ENCODE results near the gene DHRS3.
A peak's percentile ranks its signal among the peaks of the same experiment; 100 is the strongest.
"Not testable (repeated sequence)": the region's sequence is repeated elsewhere in the genome, so short reads cannot be mapped to it uniquely, and the experiment has no call there.

Gene DHRS3

GRCh38 chr1:12573015-12573825 lies 44.8 kb downstream of the DHRS3 start:
- no peak for DNase-seq

GRCh38 chr1:12572522-12572921 lies 45.5 kb downstream of the DHRS3 start:
- no peak for DNase-seq

GRCh38 chr1:12570291-12570690 lies 47.7 kb downstream of the DHRS3 start:
- DNase-seq: no peak

GRCh38 chr1:12568009-12568767 lies 49.8 kb downstream of the DHRS3 start:
- no peak for DNase-seq

GRCh38 chr1:12567288-12567819 lies 50.7 kb downstream of the DHRS3 start:
- no peak for DNase-seq

- DNase-seq: no peak
Observed at GRCh38 chr1:12566484-12567287, 51.3 kb downstream of the DHRS3 start.

GRCh38 chr1:12565966-12566352 lies 52.1 kb downstream of the DHRS3 start:
- DNase-seq: no peak

GRCh38 chr1:12565094-12565965 lies 52.7 kb downstream of the DHRS3 start:
- DNase-seq: no peak

GRCh38 chr1:12564251-12564650 lies 53.8 kb downstream of the DHRS3 start:
- DNase-seq: not testable (repeated sequence)

- peak; percentile 38 for DNase-seq
Observed at GRCh38 chr1:12562955-12563576, 54.9 kb downstream of the DHRS3 start.

GRCh38 chr1:12561121-12561520 lies 56.9 kb downstream of the DHRS3 start:
- no peak for DNase-seq

GRCh38 chr1:12556957-12557935 lies 60.8 kb downstream of the DHRS3 start:
- DNase-seq: no peak

GRCh38 chr1:12556368-12556930 lies 61.6 kb downstream of the DHRS3 start:
- DNase-seq: peak; percentile 30

GRCh38 chr1:12555411-12556367 lies 62.3 kb downstream of the DHRS3 start:
- DNase-seq: no peak

GRCh38 chr1:12554521-12555305 lies 63.3 kb downstream of the DHRS3 start:
- no peak for DNase-seq

GRCh38 chr1:12553963-12554362 lies 64.0 kb downstream of the DHRS3 start:
- DNase-seq: peak; percentile 18

- no peak for DNase-seq
Observed at GRCh38 chr1:12552951-12553921, 64.8 kb downstream of the DHRS3 start.

All from OCI-M1 (cell line).